GM18519 (cell line): Measurements from ENCODE around the gene TMC5.
"Not testable (repeated sequence)": the region's sequence is repeated elsewhere in the genome, so short reads cannot be mapped to it uniquely, and the experiment has no call there.

Experiments used
- ATAC-seq: cut with Tn5 transposase; IDR thresholded peaks from one replicate; pipeline ENCODE4 v1.9.1; 2021; ENCODE audit warnings: mild to moderate bottlenecking, moderate library complexity; ENCODE audit not compliant: unreplicated experiment, low FRiP score

TMC5 gene

GRCh38 chr16:19528666-19529065, 111.0 kb downstream of the TMC5 start:
- no peak for ATAC-seq

- ATAC-seq = no peak
These were observed 114.9 kb downstream of the TMC5 start for GRCh38 chr16:19532601-19533000.

GRCh38 chr16:19540241-19540970, 122.7 kb downstream of the TMC5 start:
- no peak for ATAC-seq

- ATAC-seq = no peak
These were observed 124.6 kb downstream of the TMC5 start for GRCh38 chr16:19542138-19542821.

GRCh38 chr16:19543278-19543996, 125.8 kb downstream of the TMC5 start:
- not testable (repeated sequence) for ATAC-seq

GRCh38 chr16:19548144-19548543, 130.5 kb downstream of the TMC5 start:
- no peak for ATAC-seq
